Bronchial epithelial cell (primary cell): ENCODE measurements around the gene TUBA4B. TPM values are rescaled to one million over a fixed set of nuclear protein-coding genes. Genes with fewer than 3 reads are reported as not detected.
A peak's percentile ranks its signal among the peaks of the same experiment; 100 is the strongest.

ENCODE experiments used
- DNase-seq: peaks from one replicate; pipeline ENCODE4 v3.0.0-alpha.2; 2010; ENCODE audit warnings: low read depth
- FAIRE-seq: peaks from 2 replicates; lab custom pipeline; 2011; peaks lifted over from hg19 to GRCh38; lab: Jason Lieb, UNC
- H3K27me3 ChIP-seq: 2 replicates; pipeline ENCODE4 v1.5.1; 2011; ENCODE audit warnings: low read length; ENCODE audit not compliant: control insufficient read depth, insufficient read depth
- H3K36me3 ChIP-seq: 2 replicates; pipeline ENCODE4 v1.5.1; 2011; ENCODE audit warnings: low read length; ENCODE audit not compliant: control insufficient read depth, insufficient read depth
- H3K4me3 ChIP-seq: 2 replicates; pipeline ENCODE4 v1.5.1; 2011; ENCODE audit warnings: mild to moderate bottlenecking, low read depth, low read length, control low read depth
- CTCF ChIP-seq: IDR thresholded peaks from 2 replicates; pipeline ENCODE4 v1.5.1; 2011; ENCODE audit warnings: mild to moderate bottlenecking, moderate library complexity, low read length, control low read depth, inconsistent platforms; ENCODE audit not compliant: insufficient read depth, severe bottlenecking
- total RNA-seq: library from RNA; depleted of rRNA; stranded (reverse); fragments of >200 nt; gene quantifications from 2 replicates; pipeline ENCODE4 v1.2.1, GENCODE V29; 2014

Gene TUBA4B
- total RNA-seq = not detected in 2 replicates

GRCh38 chr2:219252900-219253752 is at the start of gene TUBA4B:
TSS of gene TUBA4B (plus strand) at chr2:219253243. CDS start at chr2:219253408, 165 bp downstream.
- FAIRE-seq (no peak), DNase-seq (peak; percentile 46)
- TF ChIP-seq CTCF = no peak
- Histone ChIP-seq H3K4me3 (peak within 1 kb of the TSS; percentile 93), H3K36me3 (peaks cover 21% of the 10 kb centered on the region), H3K27me3 (no peaks in the 10 kb centered on the region)

GRCh38 chr2:219204425-219205164 is 48.4 kb upstream of the TUBA4B start:
- Histone ChIP-seq H3K36me3 (peaks cover 6% of the 10 kb centered on the region), H3K4me3 (no peak overlapping the region), H3K27me3 (no peaks in the 10 kb centered on the region)
- DNase-seq (no peak), FAIRE-seq (no peak)
- TF ChIP-seq CTCF = no peak

GRCh38 chr2:219205165-219205538 is 47.9 kb upstream of the TUBA4B start:
- Histone ChIP-seq H3K36me3 (peaks cover 9% of the 10 kb centered on the region), H3K4me3 (no peak overlapping the region), H3K27me3 (no peaks in the 10 kb centered on the region)
- no peak for DNase-seq
- TF ChIP-seq CTCF = no peak
- FAIRE-seq = no peak

GRCh38 chr2:219205981-219206327 is 47.1 kb upstream of the TUBA4B start:
- Histone ChIP-seq H3K36me3 (peaks cover 13% of the 10 kb centered on the region), H3K27me3 (no peaks in the 10 kb centered on the region), H3K4me3 (peak overlapping the region; percentile 80)
- no peak for DNase-seq
- TF ChIP-seq CTCF = no peak
- no peak for FAIRE-seq

- H3K27me3 ChIP-seq = no peaks in the 10 kb centered on the region
- peak within 1 kb of the TSS; percentile 80 for H3K4me3 ChIP-seq
- FAIRE-seq = no peak
- H3K36me3 ChIP-seq = peaks cover 16% of the 10 kb centered on the region
- TF ChIP-seq CTCF = peak; percentile 2
- peak; percentile 81 for DNase-seq
Measured at GRCh38 chr2:219206328-219207133, 46.5 kb upstream of the TUBA4B start, which contains the start of gene ZFAND2B. TSS of gene ZFAND2B (plus strand) at chr2:219206782. CDS start at chr2:219206988, 206 bp downstream.
